GM19193 (cell line): ENCODE measurements around the gene RAD51D.

Experiments
- POLR2A ChIP-seq: IDR thresholded peaks from 4 replicates; pipeline ENCODE4 v1.6.1; 2011; ENCODE audit not compliant: insufficient read depth, insufficient read length; ENCODE audit errors: extremely low read depth

The RAD51D gene

DNA sequence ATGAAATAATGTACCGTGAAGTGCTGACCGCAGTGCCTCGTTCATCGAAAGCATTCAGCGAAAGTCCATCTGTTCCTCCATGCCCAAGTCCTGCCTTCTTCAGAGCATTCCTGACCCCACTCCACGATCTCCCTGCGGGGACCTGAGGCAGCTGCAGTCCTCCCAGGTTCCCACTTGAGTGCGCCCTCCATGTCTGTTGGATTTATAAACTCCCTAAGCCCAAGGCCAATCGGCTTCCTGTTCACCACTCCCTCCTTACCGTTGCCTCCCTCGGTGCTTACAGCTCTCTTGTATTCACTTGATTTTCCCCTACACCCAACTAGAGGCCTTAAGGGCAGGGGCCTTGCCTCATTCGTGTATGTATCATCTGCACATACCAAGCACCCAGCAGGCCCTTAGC lies 2.8 kb downstream of the RAD51D start:
- TF ChIP-seq POLR2A: no peak

DNA sequence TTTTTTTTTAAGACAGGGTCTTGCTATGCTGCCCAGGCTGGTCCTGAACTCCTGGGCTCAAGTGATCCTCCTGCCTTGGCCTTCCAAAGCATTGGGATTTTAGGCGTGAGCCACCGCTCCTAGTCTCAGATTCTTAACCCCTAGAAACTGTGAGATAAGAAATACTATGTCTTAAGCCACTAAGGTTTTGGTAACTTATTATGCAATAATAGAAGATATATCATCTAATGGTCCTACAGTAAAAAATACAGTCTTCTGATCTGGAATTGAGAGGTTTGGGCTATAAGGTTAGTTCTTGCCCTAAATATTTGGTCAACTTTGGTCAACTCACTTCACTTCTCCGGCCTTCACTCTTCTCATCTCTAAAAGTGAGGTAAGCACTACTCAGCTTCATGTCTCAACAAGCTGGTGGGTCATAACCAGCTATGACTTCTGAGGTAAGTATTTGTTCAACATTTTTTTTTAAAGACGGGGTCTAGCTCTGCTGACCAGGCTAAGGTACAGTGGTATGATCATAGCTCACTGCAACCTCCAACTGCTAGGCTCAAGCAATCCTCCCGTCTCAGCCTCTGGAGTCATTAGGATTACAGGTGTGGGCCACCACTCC lies 14.7 kb downstream of the RAD51D start:
- TF ChIP-seq POLR2A: no peak

DNA sequence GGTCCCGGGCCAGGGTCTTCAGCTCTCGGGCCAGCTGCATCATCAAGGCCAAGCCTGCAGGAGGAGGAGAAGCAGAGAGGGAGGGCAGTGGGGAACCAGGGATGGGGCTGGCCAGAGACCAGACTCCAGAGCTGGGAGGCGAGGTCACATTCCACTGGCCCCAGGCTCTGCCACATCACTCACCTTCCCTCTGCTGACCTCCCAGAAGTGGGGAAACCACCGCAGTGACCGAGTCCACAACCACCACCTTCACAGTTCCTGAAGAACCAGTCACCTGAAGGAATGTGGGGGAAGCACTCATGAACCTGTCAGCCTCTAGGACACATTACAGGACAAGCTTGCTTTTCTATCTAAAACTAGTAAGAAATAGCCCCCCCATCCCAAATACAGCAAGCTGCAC lies 16.4 kb downstream of the RAD51D start:
- TF ChIP-seq POLR2A: no peak

DNA sequence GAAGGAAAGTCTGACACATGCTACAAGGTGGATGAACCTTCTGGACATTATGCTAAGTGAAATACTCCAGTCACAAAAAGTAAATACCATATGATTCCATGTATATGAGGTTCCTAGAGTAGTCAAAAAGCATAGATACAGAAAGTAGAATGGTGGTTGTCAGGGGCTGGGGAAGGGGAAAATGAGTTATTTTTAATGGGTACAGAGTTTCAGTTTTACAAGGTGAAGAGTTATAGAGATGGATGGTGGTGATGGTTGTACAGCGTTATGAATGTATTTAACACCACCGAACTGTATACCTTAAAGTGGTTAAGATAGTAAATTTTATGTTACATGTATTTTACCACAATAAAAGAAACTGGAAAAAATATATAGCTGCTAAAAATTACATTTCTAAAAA lies 17.9 kb downstream of the RAD51D start:
- no peak for TF ChIP-seq POLR2A

DNA sequence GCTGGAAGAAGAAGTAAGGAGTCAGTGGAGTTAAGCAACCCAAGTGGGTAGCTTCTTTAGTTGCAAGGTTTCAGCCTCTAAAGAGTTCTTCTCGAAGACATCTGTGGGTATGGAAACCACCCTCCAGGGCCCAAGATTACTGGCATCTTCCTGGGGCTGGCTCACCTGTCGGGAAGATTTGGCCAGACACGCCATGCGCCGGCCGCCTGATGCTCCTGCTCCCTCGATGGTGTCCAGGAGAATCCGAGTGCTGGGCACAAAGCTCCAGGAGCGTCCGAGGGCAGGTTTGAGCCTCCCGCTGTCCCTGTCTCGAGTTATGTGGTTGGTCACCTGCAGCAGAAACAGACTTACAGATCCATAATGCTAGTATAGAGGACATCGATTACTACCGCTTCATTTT lies 18.6 kb downstream of the RAD51D start:
- no peak for TF ChIP-seq POLR2A

DNA sequence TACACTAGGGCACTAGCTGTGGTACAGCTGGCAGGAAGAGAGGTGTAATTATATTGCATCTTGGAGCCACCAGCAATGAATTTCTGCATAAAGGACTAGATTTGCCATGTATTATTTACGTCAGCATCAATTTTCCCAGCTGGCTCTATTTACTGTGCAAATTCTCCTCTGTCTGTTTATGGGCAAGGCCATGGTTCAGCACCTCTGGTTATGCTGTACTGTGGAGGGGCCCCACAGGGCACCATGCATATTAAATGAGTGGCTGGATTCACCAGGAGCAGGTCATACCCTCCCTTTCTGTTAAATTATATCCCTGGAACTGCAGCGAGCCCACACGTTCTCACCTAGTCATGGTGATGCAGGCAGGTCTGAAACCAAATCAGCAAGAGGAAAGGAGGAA lies 19.8 kb downstream of the RAD51D start:
- TF ChIP-seq POLR2A: no peak

DNA sequence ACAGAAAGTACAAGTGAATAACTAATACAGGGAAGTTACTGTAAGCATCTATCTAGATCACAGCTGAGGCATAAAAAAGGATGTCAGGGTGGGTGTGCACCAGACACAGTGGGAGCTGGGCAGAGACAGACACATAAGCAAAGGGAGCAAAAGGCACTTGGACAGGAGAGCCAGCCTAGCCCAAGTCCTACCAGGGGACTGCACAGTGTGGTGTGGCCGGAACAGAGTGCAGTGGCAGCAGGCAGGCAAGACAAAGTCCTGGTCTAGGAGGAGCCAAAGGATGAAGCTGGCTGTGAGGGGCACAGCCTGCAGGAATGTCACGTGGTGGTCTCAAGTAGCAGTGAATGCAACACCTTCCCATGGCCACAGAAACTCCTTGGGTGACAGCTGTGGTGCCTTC lies 21.9 kb downstream of the RAD51D start:
- no peak for TF ChIP-seq POLR2A

DNA sequence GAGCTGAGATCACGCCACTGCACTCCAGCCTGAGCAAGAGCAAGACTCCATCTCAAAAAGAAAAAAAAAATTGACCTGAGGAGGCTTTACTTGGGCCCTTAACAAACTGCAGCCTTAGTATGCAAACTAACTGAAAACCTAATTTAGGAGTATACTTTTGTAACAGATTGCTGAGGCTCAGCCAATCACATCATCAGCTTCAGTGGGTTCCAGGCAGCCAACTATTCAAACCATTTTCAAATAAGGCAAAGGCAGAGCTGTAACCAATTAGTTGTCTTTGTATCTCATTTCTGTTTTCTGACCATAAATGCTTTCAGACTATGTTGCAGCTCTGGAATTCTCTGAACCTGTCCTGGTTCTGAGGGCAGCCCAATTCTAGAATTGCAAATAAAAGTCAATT lies 23.9 kb downstream of the RAD51D start:
- TF ChIP-seq POLR2A: no peak

DNA sequence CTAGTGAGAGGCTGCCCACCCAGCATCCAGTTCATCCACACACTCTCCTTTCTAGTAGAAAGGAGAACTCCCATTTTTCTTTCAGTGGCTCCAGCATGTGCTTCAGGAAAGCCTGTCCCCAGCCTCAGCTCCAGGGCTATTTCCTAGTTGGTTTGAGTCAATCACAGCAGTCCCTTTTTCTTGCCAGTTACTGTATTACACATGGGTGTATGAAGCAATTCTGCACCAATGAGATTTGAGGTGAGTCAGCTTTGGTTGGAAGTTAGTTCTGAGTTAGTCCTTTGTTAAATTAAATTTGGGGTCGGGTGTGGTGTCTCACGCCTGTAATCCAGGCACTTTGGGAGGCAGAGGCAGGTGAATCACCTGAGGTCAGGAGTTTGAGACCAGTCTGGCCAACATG lies 24.8 kb downstream of the RAD51D start:
- no peak for TF ChIP-seq POLR2A

DNA sequence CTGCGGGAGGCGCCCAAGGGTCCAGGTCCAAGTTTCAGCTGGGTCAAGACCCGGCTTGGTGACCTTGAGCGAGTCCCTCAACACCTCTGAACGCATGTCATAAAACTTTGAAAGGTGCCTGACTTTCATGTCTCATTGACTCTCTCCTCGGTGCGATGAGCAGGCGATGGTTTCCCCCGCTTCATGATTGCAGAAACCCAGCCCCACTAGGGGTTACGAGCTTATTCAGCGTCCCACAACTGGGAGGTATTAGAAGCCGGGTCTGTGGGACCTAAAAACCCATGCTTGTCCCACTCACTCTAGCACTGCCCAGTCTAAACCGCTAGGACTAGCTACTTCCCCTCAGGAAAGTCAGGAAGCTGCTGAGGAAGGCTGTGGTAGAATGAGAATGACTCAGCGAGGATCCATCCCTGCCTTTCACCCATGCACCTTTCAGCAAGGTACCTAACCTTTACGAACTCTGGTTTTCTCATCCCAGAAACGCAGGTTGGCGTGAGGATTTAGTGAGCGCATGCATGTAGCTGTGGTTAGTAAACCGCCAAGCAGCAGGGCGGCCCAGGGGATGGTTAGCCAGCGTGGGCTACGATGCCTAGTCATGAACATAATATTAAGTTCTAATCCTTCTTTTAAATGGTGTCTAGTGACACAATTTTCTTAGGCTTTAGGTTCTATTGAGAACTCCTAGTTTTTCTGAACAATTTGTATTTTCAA lies 29.9 kb downstream of the RAD51D start:
- TF ChIP-seq POLR2A: no peak

DNA sequence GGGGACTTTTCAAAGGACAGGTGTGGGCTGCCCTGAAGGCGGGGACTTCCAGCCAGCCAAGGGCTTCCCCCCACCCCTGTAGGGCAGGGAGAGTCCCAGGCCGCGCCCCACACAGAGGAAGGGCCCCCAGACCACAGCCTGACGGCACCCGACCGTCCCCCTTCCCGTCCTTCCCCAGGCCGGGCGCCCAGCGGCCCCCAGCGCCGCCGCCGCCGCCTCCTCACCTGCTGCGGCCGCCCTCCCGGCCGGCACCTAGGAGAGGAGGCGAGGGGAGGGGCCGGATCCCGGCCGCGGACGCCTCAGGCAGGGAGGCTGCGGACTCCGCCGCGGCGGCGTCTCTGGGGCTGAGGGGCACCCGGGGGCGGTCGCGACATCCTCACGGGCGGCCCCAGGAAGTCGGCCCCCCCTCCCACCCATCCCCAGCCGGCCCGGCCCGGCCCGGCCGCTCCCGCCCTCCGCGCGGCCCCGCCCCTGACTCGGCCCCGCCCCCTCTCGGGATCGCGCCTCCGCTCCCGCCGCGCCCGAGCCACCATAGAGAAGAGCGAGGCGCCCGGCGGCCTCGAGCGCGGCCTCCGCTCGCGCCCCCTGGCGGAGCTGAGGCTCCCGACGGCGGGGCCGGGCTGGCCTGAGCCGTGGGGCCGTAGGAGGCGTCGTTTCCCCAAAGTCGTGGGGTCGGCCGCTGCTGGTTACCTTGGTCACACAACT lies 30.6 kb downstream of the RAD51D start:
- TF ChIP-seq POLR2A: peak; percentile 62

DNA sequence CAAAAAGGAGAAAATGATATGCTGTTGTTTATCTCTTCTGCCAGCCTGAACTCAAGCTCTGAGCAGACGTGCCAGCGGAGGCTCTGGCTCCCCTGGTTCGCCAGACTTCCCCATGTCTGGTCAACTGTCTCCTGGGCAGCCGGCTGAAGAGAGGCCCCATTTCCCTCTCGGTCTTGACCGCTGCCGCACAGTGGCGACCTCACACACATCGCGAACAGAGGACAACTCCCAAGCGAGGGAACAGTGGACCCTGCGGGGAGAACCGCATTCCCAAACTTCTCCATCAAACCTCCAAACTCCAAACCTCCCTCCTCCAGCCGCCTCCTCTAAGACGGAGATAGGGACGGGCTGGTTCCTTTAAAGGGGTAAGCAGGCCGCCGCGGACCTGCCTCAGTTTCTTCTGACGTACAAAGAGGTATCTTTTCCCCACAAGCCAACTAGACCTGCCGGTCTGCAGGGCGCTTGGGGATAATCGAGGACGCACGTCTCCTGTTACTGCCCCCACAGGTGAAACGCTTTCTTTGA lies 31.2 kb downstream of the RAD51D start:
- peak; percentile 79 for TF ChIP-seq POLR2A

DNA sequence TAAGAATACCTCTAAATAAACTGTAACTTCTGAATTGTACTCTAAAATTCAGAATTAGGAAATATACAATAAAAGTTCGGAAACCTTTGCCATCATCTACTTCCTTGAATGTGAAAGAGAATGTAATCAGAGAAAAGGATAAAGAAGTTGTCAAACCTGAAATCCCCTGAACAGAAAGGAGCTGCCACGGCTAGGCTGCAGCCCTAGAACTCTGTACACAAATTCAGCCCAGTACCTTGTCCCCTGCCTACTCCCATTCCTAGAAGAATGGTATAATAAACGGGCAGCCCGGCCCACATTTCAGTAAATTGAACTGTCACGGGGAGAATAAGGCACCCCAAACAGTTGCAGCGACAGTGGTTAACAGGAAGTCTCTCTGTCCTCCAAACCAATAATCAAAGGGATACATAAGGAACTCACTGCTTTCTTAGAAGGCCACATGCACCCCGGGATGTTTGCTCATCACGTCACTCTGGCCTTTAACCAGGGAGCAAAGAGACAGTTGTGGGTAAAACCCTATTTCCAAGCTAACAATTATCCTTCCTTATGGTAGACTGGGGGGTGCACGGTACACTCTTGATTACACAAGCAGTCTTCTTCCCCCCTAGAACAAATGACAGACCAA lies 31.8 kb downstream of the RAD51D start:
- TF ChIP-seq POLR2A: peak; percentile 17

DNA sequence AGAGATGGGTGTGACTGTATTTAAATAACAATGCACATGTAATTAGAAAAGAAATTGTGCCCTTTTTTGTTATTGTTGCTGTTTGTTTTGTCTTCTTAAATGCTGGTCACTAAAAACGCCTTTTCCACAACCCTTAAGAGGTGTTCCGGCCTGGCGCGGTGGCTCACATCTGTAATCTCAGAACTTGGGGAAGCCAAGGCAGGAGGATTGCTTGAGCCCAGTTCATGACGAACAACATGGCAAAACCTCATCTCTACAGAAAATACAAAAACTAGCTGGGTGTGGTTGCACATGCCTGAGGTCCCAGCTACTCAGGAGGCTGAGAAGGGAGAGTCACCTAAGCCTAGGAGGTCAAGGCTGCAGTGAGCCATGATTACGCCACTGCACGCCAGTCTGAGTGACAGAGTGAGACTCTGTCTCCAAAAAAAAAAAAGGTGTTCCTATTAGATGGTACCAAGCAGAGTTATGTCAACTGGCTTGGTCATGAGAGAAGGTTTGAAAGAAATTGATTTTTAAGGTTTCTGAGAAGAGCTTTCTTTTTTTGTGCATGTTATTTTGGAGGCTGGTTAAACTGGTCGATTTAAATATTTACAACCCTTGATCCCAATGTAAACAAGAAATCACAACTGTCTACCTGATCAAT lies 32.6 kb downstream of the RAD51D start:
- TF ChIP-seq POLR2A: no peak

DNA sequence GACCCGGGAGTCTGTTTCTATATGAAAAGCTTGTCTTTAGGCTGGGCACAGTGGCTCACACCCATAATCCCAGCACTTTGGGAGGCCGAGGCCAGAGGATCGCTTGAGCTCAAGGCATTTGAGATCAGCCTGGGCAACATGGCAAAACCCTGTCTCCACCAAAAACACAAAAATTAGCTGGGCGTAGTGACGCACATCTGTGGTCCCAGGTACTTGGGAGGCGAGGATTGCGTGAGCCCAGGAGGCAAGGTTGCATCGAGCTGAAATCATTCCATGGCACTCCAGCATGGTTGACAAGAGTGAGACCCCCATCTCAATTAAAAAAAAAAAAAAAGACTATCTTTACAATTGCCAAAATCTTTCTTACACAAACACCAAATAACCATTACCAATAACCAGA lies 33.5 kb downstream of the RAD51D start:
- TF ChIP-seq POLR2A: no peak
